Kidney capillary endothelial cell (primary cell): ENCODE data around the gene NHS.
"Not testable (repeated sequence)": the region's sequence is repeated elsewhere in the genome, so short reads cannot be mapped to it uniquely, and the experiment has no call there.

Experiments used
- DNase-seq: peaks from one replicate; pipeline ENCODE4 v3.0.0-alpha.2; 2018; ENCODE audit warnings: low spot score

The NHS gene

DNA sequence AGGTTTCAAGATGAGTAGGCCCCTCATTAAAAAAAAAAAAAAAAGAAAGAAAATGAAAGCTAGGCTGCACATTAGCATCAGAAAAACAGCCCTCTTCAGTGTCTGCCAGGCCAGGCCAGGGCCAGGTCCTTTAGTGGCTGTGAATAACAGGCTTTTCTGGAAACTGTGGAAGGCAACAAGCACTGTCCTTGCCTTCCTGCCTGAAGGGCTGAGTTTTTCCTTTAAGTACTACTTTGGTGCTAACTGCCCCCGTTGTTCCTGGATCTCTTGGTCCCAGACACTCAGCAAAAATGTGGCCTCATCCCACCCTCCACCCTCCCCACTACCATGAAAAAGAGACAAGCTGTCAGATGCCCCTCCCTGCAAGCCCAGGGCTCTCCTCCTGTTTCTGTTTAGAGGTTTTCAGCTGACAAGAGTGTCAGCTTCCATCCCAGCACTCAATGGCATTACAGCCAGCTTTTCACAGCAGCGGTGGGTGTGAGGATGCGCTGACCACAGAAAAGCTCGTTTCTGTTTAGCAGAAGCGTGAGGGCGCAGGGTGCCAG, 174.2 kb downstream of the NHS start:
- DNase-seq: no peak

DNA sequence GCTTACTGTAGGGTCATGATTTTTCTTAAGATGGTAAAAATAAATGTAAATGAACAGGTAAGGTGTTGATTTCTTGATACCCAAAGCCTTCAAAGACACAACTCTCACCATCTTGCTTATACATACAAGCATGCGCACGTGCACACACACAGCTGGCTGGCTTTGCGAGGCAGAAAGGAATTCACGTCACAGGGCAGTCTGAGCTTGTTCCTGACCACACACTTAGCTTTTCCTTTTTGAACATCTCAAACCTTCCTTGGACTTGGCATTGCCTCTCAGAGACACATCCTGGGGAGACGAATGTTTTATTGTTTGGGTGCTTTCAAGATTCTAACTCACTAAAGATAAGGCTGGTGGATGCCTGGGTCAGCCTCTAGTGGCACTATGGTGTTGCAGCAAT, 175.0 kb downstream of the NHS start:
- DNase-seq: no peak

- no peak for DNase-seq
These were observed 177.1 kb downstream of the NHS start for GRCh38 chrX:17552044-17552650.

DNA sequence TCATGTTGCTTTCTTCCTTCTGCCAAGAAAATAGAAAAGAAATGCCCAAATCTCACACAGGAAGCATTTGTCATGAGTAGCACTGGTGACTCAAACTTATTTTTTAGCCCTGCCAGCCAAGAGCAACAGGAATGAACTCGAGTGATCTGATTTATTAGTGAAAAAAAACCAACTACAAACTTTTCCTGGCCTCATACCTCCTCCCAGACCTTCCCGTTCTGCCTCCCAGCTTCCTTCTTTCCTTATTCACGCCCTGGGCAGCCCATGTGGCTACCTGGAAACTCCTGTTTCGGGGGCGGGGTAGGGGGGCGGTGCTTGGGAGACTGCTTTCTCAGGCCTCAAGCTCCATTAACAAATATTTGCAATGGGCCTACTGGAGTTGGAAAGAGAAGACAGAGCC, 178.5 kb downstream of the NHS start:
- peak; percentile 40 for DNase-seq

GRCh38 chrX:17553961-17554482, 179.0 kb downstream of the NHS start:
- DNase-seq: no peak

- DNase-seq: no peak
These were observed 179.9 kb downstream of the NHS start for GRCh38 chrX:17554914-17555313.

DNA sequence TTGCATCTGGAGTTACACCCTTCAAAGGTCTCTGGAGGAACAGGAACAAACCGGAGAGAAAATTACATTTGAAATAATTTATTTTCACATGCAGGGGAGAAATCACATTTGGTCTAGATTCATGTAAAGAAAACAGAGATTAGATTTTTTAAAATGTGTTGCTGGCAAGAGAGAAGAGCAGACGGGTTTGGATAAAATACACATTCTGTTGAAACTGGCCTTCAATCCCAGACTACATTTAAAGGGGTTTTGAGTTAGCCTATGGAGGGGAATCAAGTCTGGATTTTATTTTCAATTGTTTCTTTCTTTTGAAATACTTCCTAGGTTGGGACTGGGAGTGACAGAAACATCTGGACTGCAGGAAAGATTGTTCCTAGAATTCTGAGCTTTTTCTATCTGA, 180.8 kb downstream of the NHS start:
- DNase-seq: no peak

DNA sequence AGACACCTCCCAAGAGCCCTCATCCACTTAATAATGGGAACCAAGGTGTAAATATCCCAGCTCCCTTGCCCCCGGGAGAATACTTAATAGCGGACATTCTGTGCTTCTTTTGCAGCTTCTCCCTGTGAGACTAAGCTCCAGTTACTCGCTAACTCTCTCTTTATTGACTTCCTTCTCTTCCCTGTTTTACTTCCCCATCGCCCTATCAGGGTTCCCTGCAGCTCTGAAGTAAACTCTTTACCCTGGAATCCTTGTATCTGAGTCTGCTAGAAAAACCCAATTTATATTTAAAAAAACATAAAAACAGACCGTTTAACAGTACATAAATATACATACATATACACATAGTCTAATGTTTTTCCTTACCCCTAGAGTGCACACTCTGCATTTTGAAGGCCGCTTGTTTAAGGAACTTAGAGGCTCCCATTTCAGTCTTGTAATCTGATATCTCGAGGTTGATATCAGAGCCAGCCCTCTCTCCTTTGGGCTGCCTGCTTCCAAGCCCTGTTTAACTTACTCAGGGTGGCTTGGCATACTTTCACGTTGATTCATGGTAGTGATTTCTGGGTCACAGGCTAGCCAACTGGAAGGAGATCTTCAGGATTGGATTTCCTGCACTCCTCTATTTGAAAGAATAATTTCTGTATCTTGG, 184.9 kb downstream of the NHS start:
- no peak for DNase-seq

DNA sequence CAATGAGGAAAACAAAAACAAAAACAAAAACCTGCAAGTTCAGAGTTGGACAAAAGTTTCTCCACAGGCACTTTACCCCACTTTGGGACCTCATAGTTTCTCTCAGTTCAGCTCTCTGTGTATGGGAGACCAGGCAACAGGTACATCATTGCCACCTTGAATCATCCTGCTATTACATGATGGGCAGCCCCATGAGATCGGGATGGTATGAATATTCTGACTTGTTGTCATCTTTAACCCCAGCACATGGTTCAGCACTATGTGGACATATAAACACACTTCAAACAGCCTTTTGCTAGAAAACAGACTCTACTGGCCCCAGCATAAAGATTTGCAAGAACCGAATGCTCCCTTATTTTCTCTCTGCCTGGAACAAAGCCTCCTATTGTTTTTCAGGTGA, 185.4 kb downstream of the NHS start:
- DNase-seq: no peak

GRCh38 chrX:17563076-17563475, 188.1 kb downstream of the NHS start:
- DNase-seq: no peak

GRCh38 chrX:17563515-17563914, 188.5 kb downstream of the NHS start:
- no peak for DNase-seq

- no peak for DNase-seq
These were observed 189.8 kb downstream of the NHS start for GRCh38 chrX:17564689-17565409.

DNA sequence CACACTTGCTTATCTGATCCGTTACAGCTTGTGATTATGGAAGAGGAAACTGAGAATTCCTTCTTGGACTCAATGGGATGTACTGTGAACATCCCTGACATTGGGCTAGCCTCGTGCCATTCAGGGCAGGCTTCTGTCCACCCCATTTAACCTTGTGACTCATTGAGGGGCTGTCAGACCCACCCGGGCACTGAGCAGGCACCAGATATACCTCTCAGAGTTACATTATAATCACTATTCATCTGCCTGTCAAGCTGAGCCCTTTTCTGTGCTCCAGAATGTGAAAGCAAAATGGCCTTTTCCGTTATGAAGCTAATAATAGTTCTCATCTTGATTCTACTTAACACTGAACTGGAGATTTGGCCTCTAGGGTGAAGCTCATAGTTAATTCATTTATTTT, 191.7 kb downstream of the NHS start:
- DNase-seq: no peak

- no peak for DNase-seq
These were observed 192.2 kb downstream of the NHS start for GRCh38 chrX:17567187-17567586.

DNA sequence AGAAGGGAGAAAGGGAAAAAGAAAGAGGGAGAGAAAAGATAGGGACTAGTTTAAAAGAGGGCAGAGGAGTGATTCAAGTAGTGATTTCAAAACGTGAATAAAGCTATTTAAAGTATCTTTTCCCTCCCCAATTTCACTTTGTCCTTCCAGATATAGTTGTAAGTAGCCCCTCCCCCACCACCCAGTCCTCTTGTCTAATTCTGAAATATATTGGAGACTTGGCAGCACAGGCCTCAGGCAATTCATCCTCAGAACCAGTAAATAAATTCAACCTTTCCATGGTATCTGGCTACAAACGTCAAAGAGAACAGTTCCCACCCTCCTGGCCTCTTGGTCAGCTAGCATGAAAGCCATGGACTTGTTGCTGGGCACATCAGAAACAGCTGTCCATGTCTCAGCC, 192.8 kb downstream of the NHS start:
- DNase-seq: no peak

GRCh38 chrX:17568804-17569203, 193.8 kb downstream of the NHS start:
- not testable (repeated sequence) for DNase-seq

DNA sequence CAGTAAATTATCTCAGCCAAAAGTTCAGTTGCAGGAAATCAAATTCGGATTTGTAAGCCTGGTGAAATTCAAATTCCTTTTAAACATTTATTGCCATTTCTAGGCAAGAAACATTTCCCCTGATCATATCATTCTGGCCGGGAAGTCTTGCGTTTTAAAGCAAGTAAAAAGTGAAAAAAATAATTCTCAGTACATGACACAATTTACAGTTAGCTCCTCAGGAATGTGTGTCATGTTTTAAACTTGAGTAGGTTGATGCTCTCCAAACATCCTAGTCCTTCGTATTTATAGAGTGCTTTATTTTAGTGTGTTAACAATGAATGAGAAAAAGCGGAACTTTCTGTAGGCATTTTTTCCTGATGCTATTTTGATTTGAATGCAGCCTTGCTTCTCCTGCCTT, 204.0 kb downstream of the NHS start:
- no peak for DNase-seq

DNA sequence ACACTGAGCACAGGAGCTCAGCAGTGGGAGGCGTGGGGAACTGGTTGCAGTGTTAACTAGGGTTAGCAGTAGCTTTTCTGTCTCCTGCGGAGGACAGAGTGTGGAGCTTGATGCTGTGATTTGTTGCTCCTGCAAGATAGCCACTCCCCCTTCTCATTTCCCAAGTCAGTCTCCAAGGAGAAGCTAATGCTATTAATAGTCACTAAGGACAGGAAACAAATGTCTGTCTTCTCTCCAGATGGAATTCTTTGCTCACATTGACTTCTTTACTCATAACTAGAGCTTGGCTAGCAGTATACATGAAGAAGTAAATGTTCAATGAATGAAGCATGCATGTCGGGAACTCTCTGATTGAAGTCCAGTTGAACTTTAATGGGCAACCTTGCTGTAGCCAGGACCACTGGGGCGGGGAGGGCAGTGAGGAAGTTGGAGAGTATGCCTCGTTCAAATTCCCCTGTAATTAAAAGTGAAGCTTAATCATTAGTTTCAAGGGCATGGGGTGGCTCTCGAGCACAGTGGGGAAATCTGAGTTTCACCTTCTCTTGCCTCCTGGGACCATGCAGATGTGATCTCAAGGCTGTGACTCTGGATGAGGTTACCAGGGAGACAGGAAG, 205.6 kb downstream of the NHS start:
- DNase-seq: peak; percentile 45

DNA sequence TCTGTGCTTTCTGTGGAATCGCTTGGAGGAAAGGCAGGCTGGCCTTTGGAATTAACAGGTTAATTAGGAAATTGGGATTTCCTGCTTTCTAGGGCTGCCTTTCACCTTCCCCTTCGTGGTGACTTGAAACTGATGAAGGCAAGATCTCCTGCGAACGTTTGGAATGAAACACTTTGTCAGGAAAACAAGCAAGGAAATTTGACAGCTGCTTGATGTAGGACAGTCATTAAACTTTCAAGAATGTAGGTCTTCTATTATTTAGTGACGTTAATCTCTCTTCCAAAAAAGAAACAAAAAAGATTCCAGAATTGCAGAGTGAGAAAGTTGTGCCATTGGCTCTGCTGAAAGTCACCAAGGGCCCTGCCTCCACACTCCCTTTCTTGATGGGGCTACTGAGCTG, 206.6 kb downstream of the NHS start:
- DNase-seq: no peak

- no peak for DNase-seq
These were observed 209.3 kb downstream of the NHS start for GRCh38 chrX:17584248-17584681.

DNA sequence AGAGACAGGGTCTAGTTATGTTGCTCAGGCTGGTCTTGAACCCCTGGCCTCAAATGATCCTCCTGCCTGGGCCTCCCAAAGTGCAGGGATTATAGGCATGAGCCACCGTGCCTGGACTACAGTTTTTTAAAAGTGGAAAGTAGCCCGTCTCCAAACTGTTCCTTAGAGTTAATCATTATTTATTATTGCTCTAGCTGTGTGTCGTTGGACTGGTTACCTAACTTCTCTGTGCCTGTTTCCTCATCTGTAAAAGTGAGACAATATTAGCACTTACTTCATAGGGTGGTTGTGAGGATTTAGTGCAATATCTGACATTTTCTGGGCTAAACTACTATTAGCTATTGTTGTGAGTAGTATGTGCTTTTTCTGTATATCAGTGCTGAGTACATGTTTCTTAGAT, 210.0 kb downstream of the NHS start:
- DNase-seq: no peak

GRCh38 chrX:17587366-17587765, 212.4 kb downstream of the NHS start:
- no peak for DNase-seq

GRCh38 chrX:17588303-17588702, 213.3 kb downstream of the NHS start:
- no peak for DNase-seq
